Mesenchymal stem cell (in vitro differentiated cells and primary cell): ENCODE measurements around the gene ANAPC5.
"Not testable (repeated sequence)": the region's sequence is repeated elsewhere in the genome, so short reads cannot be mapped to it uniquely, and the experiment has no call there.

Experiments
- DNase-seq: peaks from one replicate; pipeline ENCODE4 v3.0.0-alpha.2; 2013
- H2AFZ ChIP-seq: one replicate; pipeline ENCODE4 v1.6.1; 2013; ENCODE audit warnings: low read depth, mild to moderate bottlenecking, control low read depth, inconsistent platforms, low read length, moderate library complexity
- H2AK5ac ChIP-seq: 2 replicates; pipeline ENCODE4 v1.6.1; 2013; ENCODE audit warnings: low read length, moderate library complexity, mild to moderate bottlenecking, inconsistent platforms; ENCODE audit not compliant: severe bottlenecking
- H2BK120ac ChIP-seq: one replicate; pipeline ENCODE4 v1.6.1; 2013; ENCODE audit warnings: low read depth, mild to moderate bottlenecking, inconsistent platforms, low read length, moderate library complexity
- H2BK12ac ChIP-seq, 2 experiments: one replicate each; pipeline ENCODE4 v1.6.1; 2013; ENCODE audit warnings: inconsistent platforms in 2 of 2, low read length in 2 of 2, mild to moderate bottlenecking in 2 of 2, moderate library complexity in 2 of 2, control low read depth in 1 of 2
- H2BK15ac ChIP-seq: one replicate; pipeline ENCODE4 v1.6.1; 2013; ENCODE audit warnings: mild to moderate bottlenecking, low read depth, inconsistent platforms; ENCODE audit not compliant: poor library complexity, severe bottlenecking
- H2BK5ac ChIP-seq: 2 replicates; pipeline ENCODE4 v1.6.1; 2013; ENCODE audit warnings: low read depth, mild to moderate bottlenecking, low read length, control low read depth, inconsistent platforms; ENCODE audit not compliant: poor library complexity, severe bottlenecking
- H3K14ac ChIP-seq, 2 experiments: one replicate each; pipeline ENCODE4 v1.6.1; 2013; ENCODE audit warnings: inconsistent platforms in 2 of 2, low read length in 2 of 2, control low read depth in 1 of 2, mild to moderate bottlenecking in 1 of 2, moderate library complexity in 1 of 2
- H3K18ac ChIP-seq, 2 experiments: one replicate each; pipeline ENCODE4 v1.6.1; 2013; ENCODE audit warnings: inconsistent platforms in 2 of 2, low read length in 2 of 2, control low read depth in 1 of 2, low read depth in 1 of 2, mild to moderate bottlenecking in 1 of 2
- H3K23ac ChIP-seq, 2 experiments: one replicate each; pipeline ENCODE4 v1.6.1; 2013; ENCODE audit warnings: inconsistent platforms in 2 of 2, low read length in 2 of 2, mild to moderate bottlenecking in 2 of 2, moderate library complexity in 2 of 2, control low read depth in 1 of 2
- H3K27ac ChIP-seq: 2 replicates; pipeline ENCODE4 v1.5.1; 2013; ENCODE audit warnings: mild to moderate bottlenecking, moderate library complexity, low read length, control low read depth, inconsistent platforms; ENCODE audit not compliant: poor library complexity, severe bottlenecking
- H3K27me3 ChIP-seq, 2 experiments: 2 replicates each; pipeline versions ENCODE4 v1.6.1 to v1.7.0; 2013; ENCODE audit warnings: low read length in 2 of 2, mild to moderate bottlenecking in 2 of 2, moderate library complexity in 2 of 2, control low read depth in 1 of 2, inconsistent platforms in 1 of 2; ENCODE audit not compliant: control insufficient read depth in 1 of 2, insufficient read depth in 1 of 2
- H3K36me3 ChIP-seq, 2 experiments: 2 replicates each; pipeline versions ENCODE4 v1.6.1 to v1.7.0; 2013; ENCODE audit warnings: low read length in 2 of 2, control low read depth in 1 of 2, inconsistent platforms in 1 of 2, low read depth in 1 of 2, mild to moderate bottlenecking in 1 of 2; ENCODE audit not compliant: insufficient read depth in 2 of 2, control insufficient read depth in 1 of 2
- H3K4ac ChIP-seq, 2 experiments: one replicate each; pipeline ENCODE4 v1.6.1; 2013; ENCODE audit warnings: inconsistent platforms in 2 of 2, low read length in 2 of 2, mild to moderate bottlenecking in 2 of 2, moderate library complexity in 2 of 2, control low read depth in 1 of 2, low read depth in 1 of 2
- H3K4me1 ChIP-seq: 2 replicates; pipeline ENCODE4 v1.6.1; 2013; ENCODE audit warnings: low read depth, low read length, control low read depth; ENCODE audit not compliant: control insufficient read depth, insufficient read depth
- H3K4me2 ChIP-seq: 2 replicates; pipeline ENCODE4 v1.6.1; 2013; ENCODE audit warnings: low read length, mild to moderate bottlenecking, inconsistent platforms; ENCODE audit not compliant: poor library complexity, severe bottlenecking
- H3K4me3 ChIP-seq, 2 experiments: 2 replicates each; pipeline versions ENCODE4 v1.5.1 to v1.7.0; 2013; ENCODE audit warnings: low read length in 2 of 2, mild to moderate bottlenecking in 2 of 2, control low read depth in 1 of 2, low read depth in 1 of 2; ENCODE audit not compliant: insufficient read depth in 1 of 2
- H3K79me1 ChIP-seq: replicated peaks from 2 replicates; pipeline ENCODE4 v1.6.1; 2013; ENCODE audit warnings: mild to moderate bottlenecking, control low read depth, low read length, inconsistent platforms; ENCODE audit not compliant: poor library complexity, severe bottlenecking
- H3K9ac ChIP-seq: 2 replicates; pipeline ENCODE4 v1.7.0; 2013; ENCODE audit warnings: mild to moderate bottlenecking, low read length, moderate library complexity
- H3K9me3 ChIP-seq: 2 replicates; pipeline ENCODE4 v1.7.0; 2013; ENCODE audit warnings: mild to moderate bottlenecking, low read length; ENCODE audit not compliant: control insufficient read depth
- H4K8ac ChIP-seq: one replicate; pipeline ENCODE4 v1.6.1; 2013; ENCODE audit warnings: inconsistent platforms, mild to moderate bottlenecking, low read length, moderate library complexity
- H4K91ac ChIP-seq: one replicate; pipeline ENCODE4 v1.6.1; 2013; ENCODE audit warnings: mild to moderate bottlenecking, low read length, inconsistent platforms
- WGBS: methylation state at CpG from one replicate; pipeline ENCODE4 v1.1.7; 2013; ENCODE audit warnings: mixed read lengths; 5-methylcytosine and 5-hydroxymethylcytosine counted together

The ANAPC5 gene

DNA sequence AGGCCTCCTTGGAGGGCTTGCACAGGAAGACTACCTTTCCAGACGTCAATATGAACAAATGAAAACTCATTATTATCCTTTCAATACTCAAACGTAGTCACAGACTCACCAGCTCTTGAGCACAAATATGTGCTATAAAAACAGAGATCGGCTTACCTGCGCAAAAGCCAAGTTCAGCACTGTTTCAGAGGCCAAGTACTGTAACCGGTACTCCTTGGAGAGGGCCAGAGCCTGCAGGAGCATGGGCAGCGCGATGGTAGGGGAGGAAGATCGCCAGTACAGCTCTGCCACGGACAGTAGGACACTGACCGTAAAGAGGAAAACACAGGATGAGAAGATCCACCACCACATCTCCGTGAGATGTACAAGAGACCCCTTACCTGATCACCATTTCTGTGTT, 34.1 kb downstream of the ANAPC5 start:
- Histone ChIP-seq H2BK15ac (no peak overlapping the region), H3K23ac (no peak overlapping the region), H3K18ac (no peak overlapping the region), H2BK120ac (no peak overlapping the region), H4K91ac (no peak overlapping the region), H4K8ac (no peak overlapping the region), H3K79me1 (peaks cover 11% of the 10 kb centered on the region), H3K4me1 (no peaks in the 10 kb centered on the region), H3K36me3 (peaks cover 19 to 57% of the 10 kb centered on the region in 2 experiments), H3K9me3 (no peaks in the 10 kb centered on the region), H3K27ac (no peak overlapping the region), H3K27me3 (no peaks in the 10 kb centered on the region), H2BK5ac (no peak overlapping the region), H2AFZ (no peak overlapping the region), H3K4me3 (no peak overlapping the region), H3K4ac (no peak overlapping the region), H2BK12ac (no peak overlapping the region), H2AK5ac (no peak overlapping the region), H3K4me2 (no peak overlapping the region), H3K9ac (no peak overlapping the region), H3K14ac (no peak overlapping the region)
- DNase-seq = no peak
- WGBS = 96% methylated on average over 11 of the region's 11 CpGs

DNA sequence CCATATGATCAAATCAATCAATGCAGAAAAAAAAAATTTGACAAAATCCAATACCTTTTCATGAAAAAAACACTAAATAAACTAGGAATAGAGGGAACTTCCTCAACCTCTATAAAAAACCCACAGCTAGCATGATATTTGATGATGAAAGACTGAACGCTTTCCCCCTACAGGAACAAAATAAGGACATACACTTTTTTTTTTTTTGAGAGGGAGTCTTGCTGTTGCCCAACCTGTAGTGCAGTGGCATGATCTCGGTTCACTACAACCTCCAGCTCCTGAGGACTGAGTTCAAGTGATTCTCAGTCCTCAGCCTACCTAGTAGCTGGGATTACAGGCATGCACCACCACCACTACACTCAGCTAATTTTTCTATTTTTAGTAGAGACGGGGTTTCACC, 37.8 kb downstream of the ANAPC5 start:
- H3K9me3 ChIP-seq = no peaks in the 10 kb centered on the region
- no peak overlapping the region for H3K23ac ChIP-seq
- H2AK5ac ChIP-seq = no peak overlapping the region
- no peak overlapping the region for H2BK120ac ChIP-seq
- H3K14ac ChIP-seq = no peak overlapping the region
- no peak overlapping the region for H3K9ac ChIP-seq
- peaks cover 17 to 61% of the 10 kb centered on the region in 2 experiments for H3K36me3 ChIP-seq
- peaks cover 11% of the 10 kb centered on the region for H3K79me1 ChIP-seq
- no peaks in the 10 kb centered on the region for H3K27me3 ChIP-seq
- no peak for DNase-seq
- H2BK12ac ChIP-seq = no peak overlapping the region
- H3K27ac ChIP-seq = no peak overlapping the region
- H3K4me1 ChIP-seq = no peaks in the 10 kb centered on the region
- no peak overlapping the region for H2BK5ac ChIP-seq
- H3K4me3 ChIP-seq = no peak overlapping the region
- H2AFZ ChIP-seq = no peak overlapping the region
- no peak overlapping the region for H4K91ac ChIP-seq
- H2BK15ac ChIP-seq = no peak overlapping the region
- H3K4ac ChIP-seq = no peak overlapping the region
- H3K18ac ChIP-seq = no peak overlapping the region
- no peak overlapping the region for H4K8ac ChIP-seq
- WGBS = 94% methylated on average over 3 of the region's 3 CpGs
- no peak overlapping the region for H3K4me2 ChIP-seq

DNA sequence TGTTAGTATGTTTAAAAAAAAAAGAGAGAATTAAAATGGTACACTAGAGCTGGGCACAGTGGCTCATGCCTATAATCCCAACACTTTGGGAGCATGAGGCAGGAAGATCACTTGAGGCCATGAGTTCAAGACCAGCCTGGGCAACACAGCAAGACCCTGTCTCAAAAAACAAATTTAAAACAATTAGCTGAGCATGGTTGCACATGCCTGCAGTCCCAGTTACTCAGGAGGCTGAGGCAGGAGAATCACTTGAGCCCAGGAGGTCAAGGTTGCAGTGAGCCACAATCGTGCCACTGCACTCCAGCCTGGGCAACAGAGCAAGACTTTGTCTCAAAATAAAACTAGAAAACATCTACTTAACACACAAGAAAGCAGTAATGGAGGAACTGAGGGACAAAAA, 42.0 kb downstream of the ANAPC5 start:
- not testable (repeated sequence) for H2BK12ac ChIP-seq, H2BK15ac ChIP-seq, H3K9me3 ChIP-seq, H3K4me2 ChIP-seq, H3K23ac ChIP-seq, DNase-seq, H4K8ac ChIP-seq, H3K14ac ChIP-seq, H3K4ac ChIP-seq, H3K27me3 ChIP-seq, H4K91ac ChIP-seq, H3K4me3 ChIP-seq, H3K27ac ChIP-seq, H2AFZ ChIP-seq, H2AK5ac ChIP-seq, H3K4me1 ChIP-seq, H2BK5ac ChIP-seq, H3K18ac ChIP-seq, H3K9ac ChIP-seq, H2BK120ac ChIP-seq
- Histone ChIP-seq H3K79me1 (peaks cover 11% of the 10 kb centered on the region), H3K36me3 (peaks cover 17 to 41% of the 10 kb centered on the region in 2 experiments)
- WGBS = no CpG with 5 or more reads among the region's 1 CpG

DNA sequence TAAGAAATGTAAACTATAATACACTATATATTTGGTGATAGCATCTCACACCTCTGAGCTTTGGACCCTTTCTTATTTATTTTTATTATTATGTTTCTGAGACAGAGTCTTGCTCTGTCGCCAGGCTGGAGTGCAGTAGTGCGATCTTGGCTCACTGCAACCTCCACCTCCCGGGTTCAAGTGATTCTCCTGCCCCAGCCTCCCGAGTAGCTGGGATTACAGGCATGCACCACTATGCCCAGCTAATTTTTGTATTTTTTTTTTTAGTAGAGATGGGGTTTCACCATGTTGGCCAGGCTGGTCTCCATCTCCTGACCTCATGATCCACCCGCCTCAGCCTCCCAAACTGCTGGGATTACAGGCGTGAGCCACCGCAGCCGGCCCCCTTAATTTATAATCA, 44.8 kb downstream of the ANAPC5 start:
- not testable (repeated sequence) for H3K9me3 ChIP-seq, H4K8ac ChIP-seq, H3K4me1 ChIP-seq, H3K27ac ChIP-seq, H2AK5ac ChIP-seq, H3K79me1 ChIP-seq, H3K27me3 ChIP-seq, H3K9ac ChIP-seq, H3K4ac ChIP-seq, H3K4me3 ChIP-seq, H3K18ac ChIP-seq, H4K91ac ChIP-seq, H2BK120ac ChIP-seq, H3K23ac ChIP-seq, H3K14ac ChIP-seq, H2BK15ac ChIP-seq, H2AFZ ChIP-seq, H3K4me2 ChIP-seq, H2BK12ac ChIP-seq, DNase-seq, H2BK5ac ChIP-seq
- H3K36me3 ChIP-seq = peaks cover 17 to 36% of the 10 kb centered on the region in 2 experiments
- 100% methylated on average over 4 of the region's 8 CpGs for WGBS
